NB4 (cell line): ENCODE data around the gene RNF212.

Source experiments
- DNase-seq: peaks from one replicate; pipeline ENCODE4 v3.0.0; 2010; ENCODE audit warnings: low read depth
- H3K4me3 ChIP-seq: one replicate; pipeline ENCODE4 v1.5.1; 2011; ENCODE audit warnings: mild to moderate bottlenecking, low read depth, low read length, moderate library complexity
- MYC ChIP-seq: IDR thresholded peaks from 2 replicates; pipeline ENCODE4 v1.6.1; 2011; ENCODE audit warnings: low read depth, low read length
- POLR2A ChIP-seq: IDR thresholded peaks from 2 replicates; pipeline ENCODE4 v1.6.1; 2011; ENCODE audit warnings: mild to moderate bottlenecking; ENCODE audit not compliant: insufficient read length; ENCODE audit errors: extremely low read depth
- TF ChIP-seq, protein P1 (sequence below): IDR thresholded peaks from 2 replicates; pipeline ENCODE4 v1.6.1; 2011; ENCODE audit warnings: low read depth, low read length
- TF ChIP-seq, protein P2 (sequence below): IDR thresholded peaks from one replicate; pipeline ENCODE4 v1.5.1; 2012; ENCODE audit warnings: low read depth, low read length

The RNF212 gene

DNA sequence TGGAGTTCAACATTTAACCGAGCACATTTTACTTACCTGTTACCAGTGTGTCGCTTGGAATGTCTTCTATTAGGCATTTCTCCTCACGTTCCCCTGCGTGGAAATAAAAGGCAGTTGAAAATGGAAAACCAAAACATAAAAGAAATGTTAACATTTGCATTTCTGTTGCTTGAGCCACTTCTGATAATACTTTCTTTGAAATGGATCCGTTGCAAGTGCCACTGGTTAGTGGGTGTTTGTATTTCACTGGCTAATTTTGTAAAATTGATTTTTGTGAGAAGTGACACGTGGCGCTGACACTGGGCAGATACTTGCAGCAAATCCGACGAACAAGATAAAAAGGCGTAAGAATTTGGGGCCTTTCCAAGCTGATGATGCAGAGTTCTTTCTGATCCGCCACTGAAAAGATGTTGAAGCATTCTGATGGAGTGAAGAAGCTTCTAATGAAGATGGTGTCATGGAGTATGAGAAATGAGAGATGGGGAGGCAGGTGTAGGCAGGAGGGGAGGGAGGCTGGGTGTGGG is 40.3 kb upstream of the RNF212 start:
- no peak overlapping the region for H3K4me3 ChIP-seq
- DNase-seq, result no peak
- TF ChIP-seq POLR2A, result no peak
- TF ChIP-seq, protein P1, sequence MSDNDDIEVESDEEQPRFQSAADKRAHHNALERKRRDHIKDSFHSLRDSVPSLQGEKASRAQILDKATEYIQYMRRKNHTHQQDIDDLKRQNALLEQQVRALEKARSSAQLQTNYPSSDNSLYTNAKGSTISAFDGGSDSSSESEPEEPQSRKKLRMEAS, result no peak
- TF ChIP-seq, protein P2, sequence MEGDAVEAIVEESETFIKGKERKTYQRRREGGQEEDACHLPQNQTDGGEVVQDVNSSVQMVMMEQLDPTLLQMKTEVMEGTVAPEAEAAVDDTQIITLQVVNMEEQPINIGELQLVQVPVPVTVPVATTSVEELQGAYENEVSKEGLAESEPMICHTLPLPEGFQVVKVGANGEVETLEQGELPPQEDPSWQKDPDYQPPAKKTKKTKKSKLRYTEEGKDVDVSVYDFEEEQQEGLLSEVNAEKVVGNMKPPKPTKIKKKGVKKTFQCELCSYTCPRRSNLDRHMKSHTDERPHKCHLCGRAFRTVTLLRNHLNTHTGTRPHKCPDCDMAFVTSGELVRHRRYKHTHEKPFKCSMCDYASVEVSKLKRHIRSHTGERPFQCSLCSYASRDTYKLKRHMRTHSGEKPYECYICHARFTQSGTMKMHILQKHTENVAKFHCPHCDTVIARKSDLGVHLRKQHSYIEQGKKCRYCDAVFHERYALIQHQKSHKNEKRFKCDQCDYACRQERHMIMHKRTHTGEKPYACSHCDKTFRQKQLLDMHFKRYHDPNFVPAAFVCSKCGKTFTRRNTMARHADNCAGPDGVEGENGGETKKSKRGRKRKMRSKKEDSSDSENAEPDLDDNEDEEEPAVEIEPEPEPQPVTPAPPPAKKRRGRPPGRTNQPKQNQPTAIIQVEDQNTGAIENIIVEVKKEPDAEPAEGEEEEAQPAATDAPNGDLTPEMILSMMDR, result no peak
- TF ChIP-seq MYC, result no peak

DNA sequence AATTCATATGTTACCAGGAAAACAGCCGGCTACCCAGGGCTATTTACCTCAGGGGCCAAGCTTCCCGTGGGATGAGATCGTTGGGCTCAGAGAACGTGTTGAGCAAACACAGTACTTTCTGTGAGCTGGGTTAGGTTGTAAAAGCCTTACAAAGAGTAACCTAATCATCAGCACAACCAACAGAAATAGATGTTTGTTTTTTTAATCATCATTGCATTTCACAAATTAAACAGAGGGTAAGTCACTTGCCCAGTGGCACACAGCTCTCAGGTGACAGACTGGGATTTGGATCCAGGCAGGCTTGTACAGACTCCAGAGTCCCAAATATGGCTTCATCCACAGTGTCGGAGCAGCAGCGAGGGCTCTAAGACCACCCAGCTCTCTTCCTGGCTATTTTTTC is 38.9 kb upstream of the RNF212 start:
- no peak for DNase-seq
- no peak overlapping the region for H3K4me3 ChIP-seq
- TF ChIP-seq, protein P2, result no peak
- no peak for TF ChIP-seq MYC
- TF ChIP-seq POLR2A, result no peak
- TF ChIP-seq, protein P1, result no peak

DNA sequence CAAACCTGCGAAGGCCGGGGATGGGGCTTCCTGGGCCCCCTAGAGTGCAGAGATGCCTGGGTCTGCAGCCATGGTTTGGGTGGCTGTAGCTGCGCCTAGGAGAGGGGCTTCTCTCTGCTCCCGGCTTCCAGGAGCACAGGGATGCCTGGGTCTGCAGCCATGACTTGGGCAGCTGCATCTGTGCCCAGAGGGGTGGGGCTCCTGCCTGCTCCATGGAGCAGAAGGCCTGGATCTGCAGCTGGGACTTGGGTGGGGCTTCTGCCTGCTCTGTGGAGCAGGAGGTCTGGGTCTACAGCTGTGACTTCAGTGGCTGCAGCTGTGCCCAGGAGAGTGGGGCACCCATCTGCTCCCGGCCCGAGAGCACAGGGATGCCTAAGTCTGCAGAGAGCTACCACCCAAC is 38.2 kb upstream of the RNF212 start:
- DNase-seq, result no peak
- TF ChIP-seq, protein P1, result no peak
- TF ChIP-seq POLR2A (no peak), MYC (no peak)
- TF ChIP-seq, protein P2, result no peak
- no peak overlapping the region for H3K4me3 ChIP-seq

DNA sequence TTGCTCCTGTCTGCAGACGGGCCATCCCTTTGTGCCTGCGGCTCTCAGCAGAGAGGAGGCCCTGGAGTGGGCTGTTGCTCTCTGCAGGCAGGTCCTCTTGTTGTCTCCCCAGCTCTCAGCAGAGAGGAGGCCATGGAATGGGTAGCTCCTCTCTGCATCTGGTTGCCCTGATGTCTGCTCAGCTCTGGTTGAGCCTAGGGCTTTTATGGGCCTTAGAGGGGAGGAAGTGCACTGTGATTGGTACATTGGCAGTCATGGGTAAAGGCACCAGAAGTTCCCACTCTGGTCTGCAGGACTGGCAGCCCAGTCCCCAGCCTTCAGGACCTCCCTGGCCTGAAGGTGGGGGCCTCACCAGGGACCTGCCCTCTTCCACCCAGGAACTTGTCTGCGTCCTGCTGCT is 37.5 kb upstream of the RNF212 start:
- TF ChIP-seq, protein P2, result no peak
- TF ChIP-seq POLR2A (no peak), MYC (no peak)
- TF ChIP-seq, protein P1, result no peak

DNA sequence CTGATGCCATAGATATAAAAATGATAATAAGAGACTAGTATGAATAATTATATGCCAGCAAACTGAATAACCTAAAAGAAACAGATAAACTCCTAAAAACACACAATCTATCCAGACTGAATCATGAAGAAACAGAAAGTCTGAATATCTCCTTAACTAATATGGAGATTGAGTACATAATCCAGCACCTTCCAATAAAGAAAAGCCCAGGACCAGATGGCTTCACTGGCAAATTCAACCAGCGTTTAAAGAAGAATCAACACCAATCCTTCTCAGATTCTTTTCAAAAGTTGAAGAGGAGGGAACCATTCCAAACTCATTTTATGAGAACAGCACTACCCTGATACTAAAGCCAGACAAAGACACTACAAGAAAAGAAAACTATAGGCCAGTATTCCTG is 26.5 kb upstream of the RNF212 start:
- TF ChIP-seq, protein P1, result no peak
- no peak for TF ChIP-seq POLR2A
- no peak overlapping the region for H3K4me3 ChIP-seq
- DNase-seq, result no peak

More for the DNA sequence above, 37.5 kb upstream of the RNF212 start:
- DNase-seq, result no peak
- no peak overlapping the region for H3K4me3 ChIP-seq

DNA sequence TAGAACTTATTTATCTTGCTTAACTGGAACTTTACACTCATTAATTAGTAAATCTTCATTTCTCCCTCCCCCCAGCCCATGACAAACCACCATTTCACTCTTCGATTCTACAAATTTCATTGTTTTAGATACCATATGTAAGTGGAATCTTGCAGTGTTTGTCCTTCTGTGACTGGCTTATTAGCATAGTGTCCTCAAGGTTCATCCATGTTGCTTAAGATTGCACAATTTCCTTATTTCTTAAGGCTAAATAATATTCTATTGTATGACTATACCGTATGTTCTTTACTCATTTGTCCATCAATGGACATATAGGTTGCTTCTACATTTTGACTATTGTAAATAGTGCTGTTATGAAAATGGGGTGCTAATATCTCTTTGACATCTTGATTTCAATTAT is 24.5 kb upstream of the RNF212 start:
- H3K4me3 ChIP-seq, result peak overlapping the region; percentile 61
- TF ChIP-seq, protein P1, result no peak
- TF ChIP-seq POLR2A, result no peak
- no peak for TF ChIP-seq MYC
- TF ChIP-seq, protein P2, result no peak
- DNase-seq, result peak; percentile 78
